ENCODE measurements around the gene RPP40.

- TF ChIP-seq CTCF (optimal IDR thresholded peaks at IDR 0.05 in 1 of 3, IDR thresholded peaks at IDR 0.05 in 1 of 3, conservative IDR thresholded peaks at IDR 0.05 in 1 of 3; ENCODE audit: extremely low read depth in 1 of 3, insufficient read depth in 2 of 3, low read length in 3 of 3) (no peak), EZH2 (IDR thresholded peaks at IDR 0.05; ENCODE audit: low read length) (no peak)
Observed at GRCh38 chr6:4973982-4974745, 29.7 kb downstream of the RPP40 start.
